GM19397 (cell line): ENCODE measurements around the gene KCTD1.

Experiments
- ATAC-seq: cut with Tn5 transposase; IDR thresholded peaks from one replicate; pipeline ENCODE4 v1.9.1; 2021; ENCODE audit warnings: mild to moderate bottlenecking, moderate library complexity; ENCODE audit not compliant: unreplicated experiment

The KCTD1 gene

DNA sequence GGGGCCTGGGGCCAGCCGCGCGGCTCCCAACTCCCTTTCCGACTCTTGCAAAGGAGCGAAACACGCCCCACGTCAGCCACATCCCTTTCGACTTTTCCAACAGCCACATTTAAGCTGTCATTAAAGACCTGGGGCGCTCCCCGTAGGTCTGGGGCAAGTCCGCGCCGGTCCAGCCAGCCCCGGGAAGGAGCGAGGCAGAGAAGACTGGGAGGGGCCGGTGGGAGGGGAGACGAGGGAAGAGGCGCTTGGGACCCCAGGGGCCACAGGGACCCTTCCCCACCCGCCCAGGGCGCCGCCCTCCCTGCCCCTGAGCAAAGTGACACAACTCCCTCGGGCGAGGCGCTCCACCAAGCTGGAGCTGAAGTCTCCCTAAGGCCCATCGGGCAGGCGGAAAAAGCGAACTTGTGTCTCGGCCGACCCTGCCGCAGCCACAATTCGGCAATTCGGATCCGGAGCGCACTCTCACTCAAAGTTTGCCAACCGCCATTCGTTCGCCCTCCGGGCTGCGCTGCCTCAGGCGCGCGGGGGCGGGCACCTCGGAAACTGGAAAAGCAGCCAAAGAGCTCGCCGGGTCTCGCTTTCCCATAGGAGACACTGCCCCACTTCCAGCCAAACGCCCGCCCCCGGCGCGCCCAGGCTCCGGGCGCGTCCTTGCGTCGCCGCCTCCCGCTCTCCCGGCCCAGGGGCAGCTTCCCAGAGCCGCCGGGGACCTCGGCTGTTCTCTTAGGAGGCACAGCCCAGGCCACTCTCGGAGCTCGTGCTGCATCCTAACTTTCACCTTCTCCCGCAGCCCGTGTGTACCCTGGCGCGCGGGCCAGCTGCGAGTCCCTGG is 1.1 kb upstream of the KCTD1 start:
- ATAC-seq = no peak

- ATAC-seq = peak; percentile 61
Measured at GRCh38 chr18:26547646-26548414, 523 bp downstream of the KCTD1 start.

- ATAC-seq = no peak
Measured at GRCh38 chr18:26546875-26547645, 1.3 kb downstream of the KCTD1 start.

DNA sequence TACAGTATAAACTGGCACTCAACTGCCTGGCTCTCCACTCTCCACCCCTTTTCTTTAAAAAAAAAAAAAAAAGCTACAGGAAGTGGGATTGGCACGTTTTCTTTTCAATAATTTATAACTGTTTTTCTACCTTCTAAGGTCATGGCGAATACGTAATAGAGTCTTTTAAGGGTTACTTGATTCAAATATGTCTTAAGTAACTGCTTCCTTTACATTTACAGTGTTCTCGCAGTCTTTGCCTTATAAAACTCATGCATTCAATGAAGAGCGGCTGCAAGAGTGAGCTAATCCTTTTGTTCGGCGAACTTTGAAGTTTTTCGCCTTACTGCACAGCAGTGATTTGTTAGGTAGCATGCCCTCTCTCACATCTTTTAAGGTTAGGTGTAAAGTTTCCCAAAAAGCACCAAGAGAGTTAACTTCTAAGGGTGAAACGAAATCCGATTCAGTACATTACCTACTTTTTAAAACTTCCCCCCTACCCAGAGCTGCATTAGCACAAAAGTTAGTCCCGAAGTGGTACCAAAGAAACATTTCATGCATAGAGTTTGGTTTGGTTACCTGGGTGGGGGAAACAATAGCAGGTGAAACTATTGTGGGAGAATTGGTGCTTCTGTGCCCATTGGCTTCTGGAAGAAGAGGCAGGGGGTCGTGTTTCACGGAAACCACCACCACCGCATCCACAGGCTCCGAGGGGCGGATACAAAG is 2.0 kb downstream of the KCTD1 start:
- no peak for ATAC-seq

- no peak for ATAC-seq
Measured at GRCh38 chr18:26545335-26546123, 2.8 kb downstream of the KCTD1 start.

DNA sequence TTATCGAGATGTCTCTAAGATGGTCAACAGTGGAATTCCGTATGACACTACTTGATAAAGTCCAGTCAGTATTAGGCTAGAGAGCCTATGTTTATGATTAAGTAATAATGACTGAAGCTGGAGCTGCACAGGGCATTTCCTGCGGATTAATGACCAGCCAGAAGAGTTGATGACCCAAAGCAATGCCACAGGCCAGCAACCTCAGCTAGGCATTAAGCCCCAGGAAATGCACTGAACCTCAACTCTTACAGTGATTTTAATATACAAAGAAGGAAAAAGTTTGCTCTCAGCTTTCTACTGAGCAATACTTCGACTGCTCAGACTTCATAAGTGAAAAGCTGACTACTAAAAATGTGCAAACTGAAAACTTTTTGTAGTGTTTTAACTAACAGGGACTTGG is 3.9 kb downstream of the KCTD1 start:
- ATAC-seq = no peak

GRCh38 chr18:26543373-26543772 is 5.0 kb downstream of the KCTD1 start:
- no peak for ATAC-seq

DNA sequence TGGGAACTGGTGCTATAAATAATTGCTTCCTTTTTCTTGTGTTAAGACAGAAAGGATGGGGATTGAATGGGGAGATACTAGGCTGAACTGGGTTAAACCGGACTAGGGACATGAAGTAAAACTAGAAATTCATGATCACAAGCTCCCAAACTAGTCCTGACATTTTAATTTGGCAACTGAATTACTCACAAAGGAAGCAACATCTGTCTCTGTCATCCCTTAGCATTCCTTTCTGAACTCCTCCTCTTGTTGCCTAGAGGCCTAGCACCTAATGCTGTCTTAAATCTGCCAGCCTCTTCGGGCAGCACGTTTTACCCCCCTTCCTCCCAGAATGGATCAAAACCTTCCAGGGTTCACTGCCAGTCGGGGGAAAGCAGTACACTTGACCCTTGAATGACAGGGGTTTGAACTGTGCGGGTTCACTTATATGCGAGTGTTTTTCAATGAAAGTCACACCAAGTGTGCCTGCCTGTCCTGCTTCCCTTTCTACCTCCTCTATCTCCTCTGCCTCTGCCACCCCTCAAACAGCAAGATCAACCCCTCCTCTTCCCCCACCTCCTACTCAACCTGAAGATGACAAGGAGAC is 8.2 kb downstream of the KCTD1 start:
- no peak for ATAC-seq

DNA sequence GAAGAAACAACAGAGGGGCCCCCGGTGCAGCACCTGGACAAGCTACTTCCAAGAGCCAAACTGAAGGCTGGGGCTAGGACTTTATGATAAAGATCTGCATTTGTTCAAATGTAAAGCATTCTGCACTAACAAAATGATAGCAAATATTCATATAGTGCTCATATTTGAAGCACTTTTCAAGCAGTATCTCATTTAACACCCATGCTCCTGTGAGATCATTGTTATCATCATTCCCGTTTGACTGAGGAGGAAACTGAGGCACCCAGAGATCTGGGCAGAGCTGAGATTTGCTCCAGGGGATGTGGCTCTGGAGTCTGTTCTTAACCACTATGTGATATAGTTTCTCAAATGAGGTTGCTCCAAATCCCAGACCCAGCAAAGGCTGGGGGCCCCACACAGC is 9.8 kb downstream of the KCTD1 start:
- ATAC-seq = no peak

DNA sequence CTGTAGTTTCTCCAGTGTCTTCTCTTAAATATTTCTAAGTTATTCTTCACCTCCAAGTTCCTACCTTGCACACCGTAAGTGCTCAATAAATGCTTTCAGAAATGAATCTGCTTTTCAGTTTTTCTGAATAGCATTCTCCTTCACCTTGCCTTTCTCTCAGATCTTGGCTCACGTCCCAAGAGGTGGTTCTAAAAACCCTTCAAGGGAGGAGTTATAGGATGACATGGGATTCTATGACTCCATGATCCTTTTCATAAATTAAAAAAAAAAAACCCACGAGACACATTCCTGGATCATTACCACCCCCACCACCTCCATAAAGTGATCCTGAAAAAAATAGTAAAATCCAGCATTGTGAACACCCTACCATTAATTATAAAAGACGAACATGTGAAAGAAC is 11.7 kb downstream of the KCTD1 start:
- ATAC-seq = no peak

GRCh38 chr18:26536032-26536431 is 12.3 kb downstream of the KCTD1 start:
- ATAC-seq = no peak

DNA sequence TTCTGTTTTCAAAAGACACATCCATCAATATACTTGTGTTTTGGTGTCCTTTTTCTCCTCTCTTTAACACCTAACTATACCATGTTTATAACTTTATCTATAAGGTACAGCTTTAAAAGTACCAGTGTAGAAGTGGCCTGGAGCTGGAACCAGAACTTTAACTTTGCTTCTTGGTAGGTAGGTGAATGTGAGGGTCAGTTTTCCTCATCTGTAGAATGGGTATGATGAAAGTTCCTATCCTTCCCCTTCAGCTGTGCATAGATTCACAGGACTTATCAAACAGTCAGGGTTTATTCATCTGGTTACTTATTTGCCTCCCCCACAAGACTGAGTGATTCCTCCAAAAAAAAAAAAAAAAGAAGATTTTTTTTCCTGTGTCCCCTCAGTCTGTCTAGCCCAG is 12.7 kb downstream of the KCTD1 start:
- no peak for ATAC-seq

- no peak for ATAC-seq
Measured at GRCh38 chr18:26532367-26533340, 15.7 kb downstream of the KCTD1 start.

DNA sequence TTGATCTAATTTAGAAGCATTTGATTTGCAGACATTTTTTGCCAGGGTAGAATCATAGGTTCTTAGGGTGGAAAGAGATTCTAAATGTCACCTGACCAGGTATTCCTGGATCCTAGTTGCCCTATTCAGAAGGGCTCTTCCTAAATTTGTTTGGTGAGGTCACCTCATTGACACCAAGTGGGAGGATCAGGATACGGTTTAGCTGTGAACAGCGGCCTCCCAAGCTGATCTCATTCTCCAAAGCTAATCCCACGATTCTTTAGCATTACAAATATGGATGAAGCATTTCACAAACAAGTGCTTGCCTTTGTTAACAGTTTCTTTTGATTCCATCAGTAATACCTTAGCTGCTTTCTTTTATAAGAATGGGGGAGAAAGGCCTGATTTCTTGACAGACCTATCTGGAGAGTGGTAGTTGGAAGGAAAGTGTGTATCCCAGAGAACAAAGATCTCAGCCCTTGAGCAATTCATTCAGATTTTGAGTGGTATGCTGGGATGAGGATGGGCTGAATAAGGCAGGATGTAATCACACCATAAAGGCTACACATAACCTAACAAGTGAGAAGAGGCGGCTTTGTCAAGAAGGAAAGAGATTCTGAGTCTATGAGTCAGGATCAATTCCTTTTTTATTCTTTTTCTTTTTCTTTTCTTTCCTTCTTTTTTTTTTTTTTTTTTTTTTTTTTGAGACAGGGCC is 16.6 kb downstream of the KCTD1 start:
- no peak for ATAC-seq

DNA sequence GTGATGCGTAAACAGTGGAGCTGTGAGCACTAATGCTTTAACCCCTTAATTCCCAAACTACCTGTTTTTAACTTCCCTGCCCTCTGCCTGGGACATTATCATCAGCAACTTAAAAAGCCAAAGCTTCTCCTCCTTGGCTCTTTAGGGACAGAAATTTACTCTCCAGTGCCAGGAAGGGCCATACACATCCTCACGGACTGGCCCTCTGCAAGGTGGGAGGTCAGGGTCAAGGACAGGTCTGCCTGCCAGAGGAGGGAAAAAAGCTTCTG is 21.5 kb downstream of the KCTD1 start:
- ATAC-seq = no peak

DNA sequence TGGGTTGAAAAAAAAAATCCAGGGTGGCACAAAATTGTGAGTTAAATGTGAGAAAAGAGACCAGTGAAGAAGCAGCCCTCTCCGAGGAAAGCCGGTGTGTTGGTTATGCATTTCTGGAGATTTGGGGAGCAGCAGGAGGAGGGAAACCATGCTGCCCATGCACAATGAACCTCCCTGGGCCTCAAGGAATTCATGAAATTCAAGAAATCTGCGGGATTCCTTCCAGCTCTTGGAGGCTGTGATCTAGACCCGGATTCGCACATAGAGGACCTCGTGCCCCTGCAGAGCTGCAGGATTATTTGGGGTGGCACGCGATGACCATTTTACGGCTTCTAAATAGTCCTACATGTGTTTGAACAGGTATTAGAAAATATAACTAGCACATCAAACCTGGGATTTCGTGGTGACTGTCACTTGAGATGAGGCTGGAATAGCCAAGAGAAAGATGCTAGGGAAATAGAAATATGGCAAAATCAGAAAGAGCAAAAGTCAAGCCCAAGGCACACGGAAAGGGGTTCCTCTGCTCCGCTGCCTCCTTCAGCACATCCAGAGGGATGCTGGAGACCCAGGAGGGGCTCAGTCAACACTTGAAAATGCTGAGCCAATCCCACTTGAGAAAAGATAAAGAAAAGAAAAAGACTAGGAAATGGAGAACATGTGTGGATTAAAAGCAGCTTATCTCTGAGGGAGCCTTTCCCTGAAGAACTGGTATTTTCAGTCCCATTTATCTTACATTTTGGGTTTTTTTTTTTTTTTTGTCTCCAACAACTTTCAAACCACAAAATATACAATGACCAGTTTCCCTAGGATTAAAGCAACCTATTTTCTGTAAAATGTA is 22.0 kb downstream of the KCTD1 start:
- ATAC-seq = no peak
